H9 (cell line): ENCODE measurements around the gene KDM4C. TPM values are rescaled to one million over a fixed set of nuclear protein-coding genes. Genes with fewer than 3 reads are reported as not detected.

ENCODE experiments used
- DNase-seq: peaks from one replicate; pipeline ENCODE4 v3.0.0-alpha.2; 2017
- H2AFZ ChIP-seq: one replicate; pipeline ENCODE4 v1.6.1; 2013; ENCODE audit warnings: mild to moderate bottlenecking, low read length, control low read depth, moderate library complexity
- H2AK5ac ChIP-seq: 2 replicates; pipeline ENCODE4 v1.6.1; 2013; ENCODE audit warnings: low read length, control low read depth, mixed read lengths; ENCODE audit not compliant: insufficient read length
- H2BK120ac ChIP-seq: one replicate; pipeline ENCODE4 v1.6.1; 2013; ENCODE audit warnings: low read depth, mild to moderate bottlenecking, low read length, control low read depth, inconsistent platforms; ENCODE audit not compliant: poor library complexity, severe bottlenecking
- H2BK12ac ChIP-seq: 2 replicates; pipeline ENCODE4 v1.6.1; 2013; ENCODE audit warnings: low read length, control low read depth, mixed read lengths, low read depth; ENCODE audit not compliant: insufficient read length
- H2BK15ac ChIP-seq: 2 replicates; pipeline ENCODE4 v1.6.1; 2013; ENCODE audit warnings: low read depth, low read length, control low read depth
- H2BK20ac ChIP-seq: one replicate; pipeline ENCODE4 v1.6.1; 2013; ENCODE audit warnings: low read depth, mild to moderate bottlenecking, low read length, control low read depth, inconsistent platforms; ENCODE audit not compliant: poor library complexity, severe bottlenecking
- H2BK5ac ChIP-seq: 2 replicates; pipeline ENCODE4 v1.6.1; 2013; ENCODE audit warnings: low read length, control low read depth, mixed read lengths; ENCODE audit not compliant: insufficient read length
- H3K14ac ChIP-seq: 2 replicates; pipeline ENCODE4 v1.6.1; 2013; ENCODE audit warnings: low read length, control low read depth; ENCODE audit not compliant: insufficient read depth
- H3K18ac ChIP-seq: 2 replicates; pipeline ENCODE4 v1.6.1; 2013; ENCODE audit warnings: low read depth, mild to moderate bottlenecking, mixed read lengths, low read length, control low read depth; ENCODE audit not compliant: insufficient read length
- H3K23ac ChIP-seq: 2 replicates; pipeline ENCODE4 v1.6.1; 2013; ENCODE audit warnings: low read length, control low read depth, mixed read lengths, low read depth; ENCODE audit not compliant: insufficient read length
- H3K23me2 ChIP-seq: 2 replicates; pipeline ENCODE4 v1.6.1; 2013; ENCODE audit warnings: low read depth, mild to moderate bottlenecking, mixed read lengths, low read length, control low read depth; ENCODE audit not compliant: insufficient read length, poor library complexity, severe bottlenecking
- H3K27ac ChIP-seq: 2 replicates; pipeline ENCODE4 v1.5.1; 2013; ENCODE audit warnings: low read length, control low read depth, mixed read lengths, low read depth; ENCODE audit not compliant: insufficient read length
- H3K27me3 ChIP-seq: 2 replicates; pipeline ENCODE4 v1.6.1; 2013; ENCODE audit warnings: low read length, control low read depth, inconsistent platforms; ENCODE audit not compliant: insufficient read depth
- H3K4ac ChIP-seq: 2 replicates; pipeline ENCODE4 v1.6.1; 2013; ENCODE audit warnings: low read depth, mild to moderate bottlenecking, control low read depth, inconsistent platforms, low read length, moderate library complexity
- H3K4me1 ChIP-seq: 2 replicates; pipeline ENCODE4 v1.6.1; 2013; ENCODE audit warnings: low read length, control low read depth, inconsistent platforms; ENCODE audit not compliant: insufficient read depth
- H3K4me2 ChIP-seq: 2 replicates; pipeline ENCODE4 v1.6.1; 2013; ENCODE audit warnings: low read length, control low read depth, mixed read lengths; ENCODE audit not compliant: insufficient read length, insufficient read depth
- H3K56ac ChIP-seq: 2 replicates; pipeline ENCODE4 v1.6.1; 2013; ENCODE audit warnings: low read depth, mild to moderate bottlenecking, mixed read lengths, low read length, control low read depth; ENCODE audit not compliant: insufficient read length
- H3K79me1 ChIP-seq: 2 replicates; pipeline ENCODE4 v1.6.1; 2013; ENCODE audit warnings: low read depth, mild to moderate bottlenecking, moderate library complexity, low read length, control low read depth, inconsistent platforms; ENCODE audit not compliant: insufficient read depth, poor library complexity, severe bottlenecking
- H3K79me2 ChIP-seq: 2 replicates; pipeline ENCODE4 v1.6.1; 2013; ENCODE audit warnings: low read length, control low read depth, inconsistent platforms; ENCODE audit not compliant: insufficient read depth
- H3K9ac ChIP-seq: 2 replicates; pipeline ENCODE4 v1.6.1; 2013; ENCODE audit warnings: low read length, control low read depth, mixed read lengths; ENCODE audit not compliant: insufficient read length; ENCODE audit errors: extremely low read depth
- H3K9me3 ChIP-seq: one replicate; pipeline ENCODE4 v1.6.1; 2013; ENCODE audit warnings: low read depth, low read length, inconsistent platforms; ENCODE audit not compliant: control insufficient read depth
- H3T11ph ChIP-seq: one replicate; pipeline ENCODE4 v1.6.1; 2013; ENCODE audit warnings: mild to moderate bottlenecking, low read length, control low read depth, inconsistent platforms
- H4K20me1 ChIP-seq: one replicate; pipeline ENCODE4 v1.6.1; 2013; ENCODE audit not compliant: control insufficient read depth, insufficient read length, insufficient read depth
- H4K5ac ChIP-seq: 2 replicates; pipeline ENCODE4 v1.6.1; 2013; ENCODE audit warnings: low read depth, mild to moderate bottlenecking, mixed read lengths, low read length, control low read depth; ENCODE audit not compliant: insufficient read length
- H4K8ac ChIP-seq: replicated peaks from 2 replicates; pipeline ENCODE4 v1.6.1; 2013; ENCODE audit warnings: low read length, control low read depth, mixed read lengths, low read depth; ENCODE audit not compliant: insufficient read length
- H4K91ac ChIP-seq: 2 replicates; pipeline ENCODE4 v1.6.1; 2013; ENCODE audit warnings: low read depth, mild to moderate bottlenecking, moderate library complexity, mixed read lengths, low read length, control low read depth; ENCODE audit not compliant: insufficient read length
- H3K27ac Mint-ChIP-seq, 3 experiments: 2 replicates in 2 of 3; 3 replicates in 1 of 3; pipeline ENCODE4 v1.8.0; 2020 to 2021; ENCODE audit warnings: mixed read lengths in 3 of 3, mild to moderate bottlenecking in 1 of 3, moderate library complexity in 1 of 3
- H3K27me3 Mint-ChIP-seq: 2 replicates; pipeline ENCODE4 v1.8.0; 2021; ENCODE audit warnings: low read depth, mild to moderate bottlenecking, moderate library complexity, mixed read lengths
- H3K36me3 Mint-ChIP-seq, 3 experiments: 2 replicates in 2 of 3; 3 replicates in 1 of 3; pipeline ENCODE4 v1.8.0; 2020 to 2021; ENCODE audit warnings: low read depth in 3 of 3, mixed read lengths in 3 of 3; ENCODE audit not compliant: insufficient read depth in 1 of 3
- H3K4me1 Mint-ChIP-seq, 2 experiments: 2 replicates each; pipeline ENCODE4 v1.8.0; 2020; ENCODE audit warnings: mixed read lengths in 2 of 2
- H3K4me3 Mint-ChIP-seq, 2 experiments: 2 replicates in 1 of 2; 3 replicates in 1 of 2; pipeline ENCODE4 v1.8.0; 2020 to 2021; ENCODE audit warnings: mild to moderate bottlenecking in 2 of 2, mixed read lengths in 2 of 2, moderate library complexity in 1 of 2
- H3K9me3 Mint-ChIP-seq, 2 experiments: 2 replicates in 1 of 2; 3 replicates in 1 of 2; pipeline ENCODE4 v1.8.0; 2020; ENCODE audit warnings: mild to moderate bottlenecking in 2 of 2, mixed read lengths in 2 of 2, moderate library complexity in 1 of 2
- CTCF ChIP-seq: fragments of 200-600 bp; sonication (generic); conservative IDR thresholded peaks from 3 replicates; pipeline ENCODE4 v1.8.0; 2021; ENCODE audit warnings: antibody characterized with exemption, mild to moderate bottlenecking
- total RNA-seq: library from RNA; stranded (reverse); gene quantifications from 2 replicates; pipeline ENCODE4 v1.2.1, GENCODE V29; 2021

Gene KDM4C
- total RNA-seq, 1 experiment from 2014 or later: 24.0 TPM

- Histone ChIP-seq H2BK5ac (no peak overlapping the region), H4K8ac (no peak overlapping the region), H3T11ph (no peak overlapping the region), H4K20me1 (no peaks in the 10 kb centered on the region), H3K14ac (no peak overlapping the region), H2AK5ac (no peak overlapping the region), H3K9ac (no peak overlapping the region), H3K4me1 (no peaks in the 10 kb centered on the region; the same call in 1 of the 2 replicates), H3K23me2 (no peaks in the 10 kb centered on the region), H3K79me2 (no peaks in the 10 kb centered on the region), H3K27ac (no peak overlapping the region), H2BK20ac (no peak overlapping the region), H3K18ac (no peak overlapping the region), H4K5ac (no peak overlapping the region), H3K9me3 (no peaks in the 10 kb centered on the region), H2BK15ac (no peak overlapping the region), H3K79me1 (no peaks in the 10 kb centered on the region), H4K91ac (no peak overlapping the region), H3K56ac (no peak overlapping the region), H3K23ac (no peak overlapping the region), H2AFZ (no peak overlapping the region), H3K27me3 (no peaks in the 10 kb centered on the region), H2BK12ac (no peak overlapping the region), H3K4me2 (no peak overlapping the region), H3K4ac (no peak overlapping the region), H2BK120ac (no peak overlapping the region)
- H3K9me3 Mint-ChIP-seq: peaks cover 0 to 4% of the 10 kb centered on the region in 2 experiments; a peak in 3 of 5 replicates
- H3K4me3 Mint-ChIP-seq: no peak overlapping the region
- DNase-seq: no peak
- peaks cover 11 to 12% of the 10 kb centered on the region in 2 experiments for H3K4me1 Mint-ChIP-seq
- no peak overlapping the region for H3K27ac Mint-ChIP-seq
- no peak for TF ChIP-seq CTCF
- H3K36me3 Mint-ChIP-seq: peaks cover 3 to 13% (median 4%) of the 10 kb centered on the region in 3 experiments; a peak in 4 of 7 replicates
- H3K27me3 Mint-ChIP-seq: no peaks in the 10 kb centered on the region; the same call in 1 of the 2 replicates
Observed at GRCh38 chr9:6917162-6917561, 159.4 kb downstream of the KDM4C start.
